GM23338 (cell line): ENCODE data around the gene SLC3A2. TPM values are rescaled to one million over a fixed set of nuclear protein-coding genes. Genes with fewer than 3 reads are reported as not detected.

ENCODE experiments used
- ATAC-seq: fragments of 200-7000 bp; cut with Tn5 transposase; 3 replicates; pipeline ENCODE4 v1.9.1; 2020
- DNase-seq: peaks from one replicate; pipeline ENCODE4 v3.0.0-alpha.2; 2015; ENCODE audit warnings: low spot score
- H2AFZ ChIP-seq: fragments of 200-600 bp; sonication (generic); 2 replicates; pipeline ENCODE4 v1.8.0; 2016; ENCODE audit warnings: antibody characterized with exemption, mild to moderate bottlenecking, moderate library complexity
- H3F3A ChIP-seq: fragments of 200-600 bp; sonication (generic); replicated peaks from 2 replicates; pipeline ENCODE4 v1.8.0; 2017; ENCODE audit warnings: antibody characterized with exemption, mixed run types, low read depth
- H3K27ac ChIP-seq: fragments of 200-600 bp; sonication (generic); 2 replicates; pipeline ENCODE4 v1.6.1; 2016; ENCODE audit warnings: low read depth
- H3K27me3 ChIP-seq: fragments of 200-600 bp; sonication (generic); 2 replicates; pipeline ENCODE4 v1.8.0; 2016; ENCODE audit warnings: mild to moderate bottlenecking, mixed run types, moderate library complexity; ENCODE audit not compliant: insufficient read depth
- H3K36me3 ChIP-seq: fragments of 200-600 bp; sonication (generic); 2 replicates; pipeline ENCODE4 v1.8.0; 2016; ENCODE audit warnings: mild to moderate bottlenecking; ENCODE audit not compliant: insufficient read depth
- H3K4me1 ChIP-seq: fragments of 200-600 bp; sonication (generic); 2 replicates; pipeline ENCODE4 v1.8.0; 2016; ENCODE audit warnings: mild to moderate bottlenecking, moderate library complexity; ENCODE audit not compliant: insufficient read depth
- H3K4me2 ChIP-seq: fragments of 200-600 bp; sonication (generic); 2 replicates; pipeline ENCODE4 v1.7.1; 2017; ENCODE audit warnings: mixed run types
- H3K4me3 ChIP-seq: fragments of 200-600 bp; sonication (generic); 2 replicates; pipeline ENCODE4 v1.6.1; 2016; ENCODE audit warnings: mixed run types
- H3K79me2 ChIP-seq: fragments of 200-600 bp; sonication (generic); replicated peaks from 2 replicates; pipeline ENCODE4 v1.8.0; 2017; ENCODE audit warnings: mild to moderate bottlenecking; ENCODE audit not compliant: insufficient read depth
- H3K9me2 ChIP-seq: fragments of 200-600 bp; sonication (generic); 2 replicates; pipeline ENCODE4 v1.8.0; 2017; ENCODE audit not compliant: insufficient read depth
- H4K20me1 ChIP-seq: fragments of 200-600 bp; sonication (generic); replicated peaks from 2 replicates; pipeline ENCODE4 v1.8.0; 2017; ENCODE audit warnings: mild to moderate bottlenecking; ENCODE audit not compliant: insufficient read depth
- H3K27ac Mint-ChIP-seq: 2 replicates; pipeline ENCODE4 v1.8.0; 2020; ENCODE audit warnings: inconsistent platforms, mild to moderate bottlenecking, moderate library complexity, mixed read lengths
- H3K27me3 Mint-ChIP-seq: 3 replicates; pipeline ENCODE4 v1.8.0; 2022; ENCODE audit warnings: low read depth, mild to moderate bottlenecking, moderate library complexity, mixed read lengths, inconsistent platforms; ENCODE audit not compliant: insufficient read depth, poor library complexity
- H3K36me3 Mint-ChIP-seq: 3 replicates; pipeline ENCODE4 v1.8.0; 2021; ENCODE audit warnings: low read depth, mild to moderate bottlenecking, inconsistent platforms, moderate library complexity, mixed read lengths
- H3K4me1 Mint-ChIP-seq: 3 replicates; pipeline ENCODE4 v1.8.0; 2020; ENCODE audit warnings: mild to moderate bottlenecking, inconsistent platforms, mixed read lengths
- H3K4me3 Mint-ChIP-seq: 3 replicates; pipeline ENCODE4 v1.8.0; 2021; ENCODE audit warnings: moderate library complexity, mild to moderate bottlenecking, inconsistent platforms, mixed read lengths
- H3K9me3 Mint-ChIP-seq: 3 replicates; pipeline ENCODE4 v1.8.0; 2020; ENCODE audit warnings: moderate library complexity, mild to moderate bottlenecking, inconsistent platforms, mixed read lengths
- CREB1 ChIP-seq: fragments of 250-450 bp; sonication (Bioruptor Pico); IDR thresholded peaks from 2 replicates; pipeline ENCODE4 v1.5.0; 2020; ENCODE audit warnings: low read depth, mild to moderate bottlenecking, moderate library complexity
- JUNB ChIP-seq: IDR thresholded peaks from one replicate; pipeline ENCODE4 v1.6.1; 2016; ENCODE audit warnings: antibody characterized with exemption; ENCODE audit not compliant: unreplicated experiment
- NANOG ChIP-seq: IDR thresholded peaks from 2 replicates; pipeline ENCODE4 v1.6.1; 2016; ENCODE audit warnings: antibody characterized with exemption, borderline replicate concordance
- POLR2AphosphoS5 ChIP-seq: IDR thresholded peaks from 2 replicates; pipeline ENCODE4 v1.6.1; 2016; ENCODE audit warnings: antibody characterized with exemption, low read depth
- STAT1 ChIP-seq: IDR thresholded peaks from one replicate; pipeline ENCODE4 v1.6.1; 2016; ENCODE audit warnings: antibody characterized with exemption; ENCODE audit not compliant: unreplicated experiment
- ZNF114 ChIP-seq: fragments of 250-450 bp; sonication (Bioruptor Pico); IDR thresholded peaks from 2 replicates; pipeline ENCODE4 v1.5.0; 2020; ENCODE audit warnings: mild to moderate bottlenecking, moderate library complexity
- ZNF331 ChIP-seq: fragments of 250-450 bp; sonication (Bioruptor Pico); IDR thresholded peaks from 2 replicates; pipeline ENCODE4 v1.5.0; 2020; ENCODE audit warnings: low read depth, mild to moderate bottlenecking, moderate library complexity
- polyA plus RNA-seq: library from polyadenylated mRNA; unstranded; fragments of >200 nt; fragmentation: Nextera tagmentation; extraction: Ambion mirVana; gene quantifications from 2 replicates; pipeline ENCODE4 v1.2.1, GENCODE V29; 2016
- total RNA-seq: library from RNA; depleted of rRNA; stranded (reverse); fragments of >200 nt; shearing (Covaris generic); gene quantifications from 2 replicates; pipeline ENCODE4 v1.2.3, GENCODE V29; 2014
- TF ChIP-seq, protein P1 (sequence below), 2 experiments: fragments of 200-600 bp in 1 of 2; sonication (generic) in 1 of 2; conservative IDR thresholded peaks; 2 replicates each; pipeline versions ENCODE4 v1.5.1 to v1.6.1; 2016 to 2017; ENCODE audit warnings: antibody characterized with exemption in 2 of 2, low read depth in 2 of 2, mild to moderate bottlenecking in 2 of 2, moderate library complexity in 1 of 2
- TF ChIP-seq, protein P2 (sequence below): IDR thresholded peaks from one replicate; pipeline ENCODE4 v1.6.1; 2018; ENCODE audit warnings: antibody characterized with exemption; ENCODE audit not compliant: unreplicated experiment
- TF ChIP-seq, protein P3 (sequence below): fragments of 250-450 bp; sonication (Bioruptor Pico); IDR thresholded peaks from 2 replicates; pipeline ENCODE4 v1.5.0; 2020; ENCODE audit warnings: mild to moderate bottlenecking, moderate library complexity
- TF ChIP-seq, protein P4 (sequence below): IDR thresholded peaks from 2 replicates; pipeline ENCODE4 v1.6.1; 2016; ENCODE audit warnings: antibody characterized with exemption

Gene SLC3A2
- total and polyA plus RNA-seq, 2 experiments from 2014 or later = 240 to 425 TPM

DNA sequence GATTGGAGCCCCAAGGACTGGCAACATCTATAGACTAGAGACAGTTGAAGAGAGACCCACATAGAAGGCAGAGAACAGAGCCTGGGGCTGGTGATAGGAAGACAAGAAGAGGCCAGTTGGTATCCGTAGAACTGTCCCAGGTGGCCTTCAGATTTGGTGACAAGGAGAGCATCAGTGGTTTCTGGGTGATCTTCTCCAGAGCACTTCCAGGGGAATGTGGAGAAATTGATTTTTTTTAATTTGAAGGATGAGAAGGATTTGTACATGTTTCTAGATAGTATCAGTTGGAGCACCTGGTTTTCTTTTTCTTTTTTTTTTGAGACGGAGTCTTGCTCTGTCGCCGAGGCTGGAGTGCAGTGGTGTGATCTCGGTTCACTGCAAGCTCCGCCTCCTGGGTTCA lies 14.8 kb downstream of the SLC3A2 start (continued):
- TF ChIP-seq, protein P1, sequence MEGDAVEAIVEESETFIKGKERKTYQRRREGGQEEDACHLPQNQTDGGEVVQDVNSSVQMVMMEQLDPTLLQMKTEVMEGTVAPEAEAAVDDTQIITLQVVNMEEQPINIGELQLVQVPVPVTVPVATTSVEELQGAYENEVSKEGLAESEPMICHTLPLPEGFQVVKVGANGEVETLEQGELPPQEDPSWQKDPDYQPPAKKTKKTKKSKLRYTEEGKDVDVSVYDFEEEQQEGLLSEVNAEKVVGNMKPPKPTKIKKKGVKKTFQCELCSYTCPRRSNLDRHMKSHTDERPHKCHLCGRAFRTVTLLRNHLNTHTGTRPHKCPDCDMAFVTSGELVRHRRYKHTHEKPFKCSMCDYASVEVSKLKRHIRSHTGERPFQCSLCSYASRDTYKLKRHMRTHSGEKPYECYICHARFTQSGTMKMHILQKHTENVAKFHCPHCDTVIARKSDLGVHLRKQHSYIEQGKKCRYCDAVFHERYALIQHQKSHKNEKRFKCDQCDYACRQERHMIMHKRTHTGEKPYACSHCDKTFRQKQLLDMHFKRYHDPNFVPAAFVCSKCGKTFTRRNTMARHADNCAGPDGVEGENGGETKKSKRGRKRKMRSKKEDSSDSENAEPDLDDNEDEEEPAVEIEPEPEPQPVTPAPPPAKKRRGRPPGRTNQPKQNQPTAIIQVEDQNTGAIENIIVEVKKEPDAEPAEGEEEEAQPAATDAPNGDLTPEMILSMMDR (conservative IDR thresholded peaks at IDR 0.05; ENCODE audit: low read depth in 2 of 2) = no peak

DNA sequence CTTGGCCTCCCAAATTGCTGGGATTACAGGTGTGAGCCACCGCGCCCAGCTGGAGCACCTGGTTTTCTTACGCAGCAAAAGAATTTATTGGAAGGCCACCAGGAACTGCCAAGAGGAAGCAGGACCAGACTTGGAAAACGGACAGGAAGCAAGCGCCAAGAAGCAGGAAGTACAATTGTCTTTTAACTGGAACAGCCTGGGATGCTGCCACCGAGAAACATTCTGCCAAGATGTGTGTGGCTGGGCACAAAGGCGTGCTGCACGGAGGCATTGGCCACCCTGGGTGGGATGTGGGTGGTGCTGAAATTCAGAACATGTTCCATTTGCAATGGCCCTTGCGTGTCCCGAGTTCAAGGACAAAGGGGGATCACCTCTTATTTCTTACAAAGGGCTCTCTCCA lies 15.4 kb downstream of the SLC3A2 start:
- DNase-seq = no peak
- Mint-ChIP-seq H3K36me3 (no peaks in the 10 kb centered on the region), H3K4me1 (peaks cover 15% of the 10 kb centered on the region), H3K27ac (no peak overlapping the region), H3K27me3 (peaks cover 10% of the 10 kb centered on the region), H3K4me3 (no peak overlapping the region), H3K9me3 (no peaks in the 10 kb centered on the region; the same call in 2 of the 3 replicates)
- Histone ChIP-seq H3K36me3 (no peaks in the 10 kb centered on the region), H3K27ac (no peak overlapping the region), H3K4me1 (peaks cover 14% of the 10 kb centered on the region), H3F3A (peaks cover 11% of the 10 kb centered on the region; the same call in 1 of the 2 replicates), H3K79me2 (no peaks in the 10 kb centered on the region), H2AFZ (no peak overlapping the region), H3K27me3 (no peaks in the 10 kb centered on the region), H3K4me3 (no peak overlapping the region), H4K20me1 (no peaks in the 10 kb centered on the region), H3K9me2 (no peaks in the 10 kb centered on the region), H3K4me2 (no peak overlapping the region)
- TF ChIP-seq NANOG = no peak
- TF ChIP-seq, protein P2, sequence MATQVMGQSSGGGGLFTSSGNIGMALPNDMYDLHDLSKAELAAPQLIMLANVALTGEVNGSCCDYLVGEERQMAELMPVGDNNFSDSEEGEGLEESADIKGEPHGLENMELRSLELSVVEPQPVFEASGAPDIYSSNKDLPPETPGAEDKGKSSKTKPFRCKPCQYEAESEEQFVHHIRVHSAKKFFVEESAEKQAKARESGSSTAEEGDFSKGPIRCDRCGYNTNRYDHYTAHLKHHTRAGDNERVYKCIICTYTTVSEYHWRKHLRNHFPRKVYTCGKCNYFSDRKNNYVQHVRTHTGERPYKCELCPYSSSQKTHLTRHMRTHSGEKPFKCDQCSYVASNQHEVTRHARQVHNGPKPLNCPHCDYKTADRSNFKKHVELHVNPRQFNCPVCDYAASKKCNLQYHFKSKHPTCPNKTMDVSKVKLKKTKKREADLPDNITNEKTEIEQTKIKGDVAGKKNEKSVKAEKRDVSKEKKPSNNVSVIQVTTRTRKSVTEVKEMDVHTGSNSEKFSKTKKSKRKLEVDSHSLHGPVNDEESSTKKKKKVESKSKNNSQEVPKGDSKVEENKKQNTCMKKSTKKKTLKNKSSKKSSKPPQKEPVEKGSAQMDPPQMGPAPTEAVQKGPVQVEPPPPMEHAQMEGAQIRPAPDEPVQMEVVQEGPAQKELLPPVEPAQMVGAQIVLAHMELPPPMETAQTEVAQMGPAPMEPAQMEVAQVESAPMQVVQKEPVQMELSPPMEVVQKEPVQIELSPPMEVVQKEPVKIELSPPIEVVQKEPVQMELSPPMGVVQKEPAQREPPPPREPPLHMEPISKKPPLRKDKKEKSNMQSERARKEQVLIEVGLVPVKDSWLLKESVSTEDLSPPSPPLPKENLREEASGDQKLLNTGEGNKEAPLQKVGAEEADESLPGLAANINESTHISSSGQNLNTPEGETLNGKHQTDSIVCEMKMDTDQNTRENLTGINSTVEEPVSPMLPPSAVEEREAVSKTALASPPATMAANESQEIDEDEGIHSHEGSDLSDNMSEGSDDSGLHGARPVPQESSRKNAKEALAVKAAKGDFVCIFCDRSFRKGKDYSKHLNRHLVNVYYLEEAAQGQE = no peak
- no peak for TF ChIP-seq POLR2AphosphoS5
- TF ChIP-seq, protein P3, sequence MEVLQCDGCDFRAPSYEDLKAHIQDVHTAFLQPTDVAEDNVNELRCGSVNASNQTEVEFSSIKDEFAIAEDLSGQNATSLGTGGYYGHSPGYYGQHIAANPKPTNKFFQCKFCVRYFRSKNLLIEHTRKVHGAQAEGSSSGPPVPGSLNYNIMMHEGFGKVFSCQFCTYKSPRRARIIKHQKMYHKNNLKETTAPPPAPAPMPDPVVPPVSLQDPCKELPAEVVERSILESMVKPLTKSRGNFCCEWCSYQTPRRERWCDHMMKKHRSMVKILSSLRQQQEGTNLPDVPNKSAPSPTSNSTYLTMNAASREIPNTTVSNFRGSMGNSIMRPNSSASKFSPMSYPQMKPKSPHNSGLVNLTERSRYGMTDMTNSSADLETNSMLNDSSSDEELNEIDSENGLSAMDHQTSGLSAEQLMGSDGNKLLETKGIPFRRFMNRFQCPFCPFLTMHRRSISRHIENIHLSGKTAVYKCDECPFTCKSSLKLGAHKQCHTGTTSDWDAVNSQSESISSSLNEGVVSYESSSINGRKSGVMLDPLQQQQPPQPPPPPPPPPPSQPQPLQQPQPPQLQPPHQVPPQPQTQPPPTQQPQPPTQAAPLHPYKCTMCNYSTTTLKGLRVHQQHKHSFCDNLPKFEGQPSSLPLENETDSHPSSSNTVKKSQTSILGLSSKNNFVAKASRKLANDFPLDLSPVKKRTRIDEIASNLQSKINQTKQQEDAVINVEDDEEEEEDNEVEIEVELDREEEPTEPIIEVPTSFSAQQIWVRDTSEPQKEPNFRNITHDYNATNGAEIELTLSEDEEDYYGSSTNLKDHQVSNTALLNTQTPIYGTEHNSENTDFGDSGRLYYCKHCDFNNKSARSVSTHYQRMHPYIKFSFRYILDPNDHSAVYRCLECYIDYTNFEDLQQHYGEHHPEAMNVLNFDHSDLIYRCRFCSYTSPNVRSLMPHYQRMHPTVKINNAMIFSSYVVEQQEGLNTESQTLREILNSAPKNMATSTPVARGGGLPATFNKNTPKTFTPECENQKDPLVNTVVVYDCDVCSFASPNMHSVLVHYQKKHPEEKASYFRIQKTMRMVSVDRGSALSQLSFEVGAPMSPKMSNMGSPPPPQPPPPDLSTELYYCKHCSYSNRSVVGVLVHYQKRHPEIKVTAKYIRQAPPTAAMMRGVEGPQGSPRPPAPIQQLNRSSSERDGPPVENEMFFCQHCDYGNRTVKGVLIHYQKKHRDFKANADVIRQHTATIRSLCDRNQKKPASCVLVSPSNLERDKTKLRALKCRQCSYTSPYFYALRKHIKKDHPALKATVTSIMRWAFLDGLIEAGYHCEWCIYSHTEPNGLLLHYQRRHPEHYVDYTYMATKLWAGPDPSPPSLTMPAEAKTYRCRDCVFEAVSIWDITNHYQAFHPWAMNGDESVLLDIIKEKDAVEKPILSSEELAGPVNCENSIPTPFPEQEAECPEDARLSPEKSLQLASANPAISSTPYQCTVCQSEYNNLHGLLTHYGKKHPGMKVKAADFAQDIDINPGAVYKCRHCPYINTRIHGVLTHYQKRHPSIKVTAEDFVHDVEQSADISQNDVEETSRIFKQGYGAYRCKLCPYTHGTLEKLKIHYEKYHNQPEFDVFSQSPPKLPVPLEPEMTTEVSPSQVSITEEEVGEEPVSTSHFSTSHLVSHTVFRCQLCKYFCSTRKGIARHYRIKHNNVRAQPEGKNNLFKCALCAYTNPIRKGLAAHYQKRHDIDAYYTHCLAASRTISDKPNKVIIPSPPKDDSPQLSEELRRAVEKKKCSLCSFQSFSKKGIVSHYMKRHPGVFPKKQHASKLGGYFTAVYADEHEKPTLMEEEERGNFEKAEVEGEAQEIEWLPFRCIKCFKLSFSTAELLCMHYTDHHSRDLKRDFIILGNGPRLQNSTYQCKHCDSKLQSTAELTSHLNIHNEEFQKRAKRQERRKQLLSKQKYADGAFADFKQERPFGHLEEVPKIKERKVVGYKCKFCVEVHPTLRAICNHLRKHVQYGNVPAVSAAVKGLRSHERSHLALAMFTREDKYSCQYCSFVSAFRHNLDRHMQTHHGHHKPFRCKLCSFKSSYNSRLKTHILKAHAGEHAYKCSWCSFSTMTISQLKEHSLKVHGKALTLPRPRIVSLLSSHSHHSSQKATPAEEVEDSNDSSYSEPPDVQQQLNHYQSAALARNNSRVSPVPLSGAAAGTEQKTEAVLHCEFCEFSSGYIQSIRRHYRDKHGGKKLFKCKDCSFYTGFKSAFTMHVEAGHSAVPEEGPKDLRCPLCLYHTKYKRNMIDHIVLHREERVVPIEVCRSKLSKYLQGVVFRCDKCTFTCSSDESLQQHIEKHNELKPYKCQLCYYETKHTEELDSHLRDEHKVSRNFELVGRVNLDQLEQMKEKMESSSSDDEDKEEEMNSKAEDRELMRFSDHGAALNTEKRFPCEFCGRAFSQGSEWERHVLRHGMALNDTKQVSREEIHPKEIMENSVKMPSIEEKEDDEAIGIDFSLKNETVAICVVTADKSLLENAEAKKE = no peak
- no peak for TF ChIP-seq JUNB
- TF ChIP-seq ZNF114 (CRISPR knock-in tag) = no peak
- TF ChIP-seq ZNF331 (CRISPR knock-in tag) = no peak
- no peak for TF ChIP-seq CREB1 (CRISPR knock-in tag)
- no peak for TF ChIP-seq STAT1
- TF ChIP-seq, protein P1 (conservative IDR thresholded peaks at IDR 0.05; ENCODE audit: low read depth in 2 of 2) = no peak
- TF ChIP-seq, protein P4, sequence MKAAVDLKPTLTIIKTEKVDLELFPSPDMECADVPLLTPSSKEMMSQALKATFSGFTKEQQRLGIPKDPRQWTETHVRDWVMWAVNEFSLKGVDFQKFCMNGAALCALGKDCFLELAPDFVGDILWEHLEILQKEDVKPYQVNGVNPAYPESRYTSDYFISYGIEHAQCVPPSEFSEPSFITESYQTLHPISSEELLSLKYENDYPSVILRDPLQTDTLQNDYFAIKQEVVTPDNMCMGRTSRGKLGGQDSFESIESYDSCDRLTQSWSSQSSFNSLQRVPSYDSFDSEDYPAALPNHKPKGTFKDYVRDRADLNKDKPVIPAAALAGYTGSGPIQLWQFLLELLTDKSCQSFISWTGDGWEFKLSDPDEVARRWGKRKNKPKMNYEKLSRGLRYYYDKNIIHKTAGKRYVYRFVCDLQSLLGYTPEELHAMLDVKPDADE = no peak
- no peak for ATAC-seq
